ENCODE results near the gene MEGF11.

GRCh38 chr15:66144978-66145725 lies 108.4 kb downstream of the MEGF11 start:
- TF ChIP-seq CTCF (IDR thresholded peaks at IDR 0.05), result no peak
- no peak for TF ChIP-seq POLR2A (IDR thresholded peaks at IDR 0.05)
- no peak for TF ChIP-seq EP300 (IDR thresholded peaks at IDR 0.05)
